Activated naive CD4-positive, alpha-beta T cell treated with anti-CD3 and anti-CD28 coated beads, Interleukin-2, amount 10 ng/mL, durations not matched to agents 5 hours and 36 hours (primary cell): ENCODE data around the gene TMEM273. TPM values are rescaled to one million over a fixed set of nuclear protein-coding genes. Genes with fewer than 3 reads are reported as not detected.

Source experiments
- total RNA-seq, 2 experiments: library from RNA; stranded (reverse); gene quantifications; one replicate each; pipeline ENCODE4 v1.2.3, GENCODE V29; 2021

The TMEM273 gene, protein sequence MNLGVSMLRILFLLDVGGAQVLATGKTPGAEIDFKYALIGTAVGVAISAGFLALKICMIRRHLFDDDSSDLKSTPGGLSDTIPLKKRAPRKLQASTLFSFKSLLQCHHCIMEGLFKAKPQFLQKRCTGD
- 10 to 100 TPM; 17.3 to 20.3 TPM for total RNA-seq

GRCh38 chr10:49187950-49188761 lies at the start of gene TMEM273:
TSS of gene TMEM273 (minus strand) at chr10:49188391. CDS start at chr10:49188336, 55 bp downstream.

DNA sequence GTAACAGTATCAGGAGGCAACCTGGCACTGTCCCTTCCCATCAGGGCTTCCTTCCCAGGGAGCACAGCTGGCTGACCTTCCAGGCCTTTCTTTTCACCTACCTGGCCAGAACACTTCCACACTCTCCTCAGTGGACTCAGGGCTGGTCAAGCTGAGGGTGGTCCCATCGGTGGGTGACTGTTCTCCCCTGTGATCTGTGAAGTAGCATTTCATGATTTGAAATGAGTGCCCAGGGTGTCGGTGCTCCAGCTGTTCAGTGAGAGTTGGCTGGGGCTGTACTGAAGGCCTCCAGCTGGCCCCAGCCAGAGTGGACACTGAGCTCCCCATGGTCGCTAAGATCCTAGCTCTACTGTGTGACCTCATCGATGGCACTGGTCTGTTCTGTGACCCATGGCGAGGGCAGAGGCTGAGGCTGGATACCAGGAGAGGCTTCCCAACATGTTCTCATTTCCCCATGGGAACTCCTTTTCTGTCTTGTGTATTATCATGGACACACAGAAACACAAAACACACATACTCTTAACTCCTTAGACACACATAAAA lies 54.4 kb downstream of the TMEM273 start, which contains the start of gene FAM170B:
Gene FAM170B (minus strand): TSS at position 316 of the 543 bp plus-strand sequence. CDS start 103 bp downstream, at position 213.

DNA sequence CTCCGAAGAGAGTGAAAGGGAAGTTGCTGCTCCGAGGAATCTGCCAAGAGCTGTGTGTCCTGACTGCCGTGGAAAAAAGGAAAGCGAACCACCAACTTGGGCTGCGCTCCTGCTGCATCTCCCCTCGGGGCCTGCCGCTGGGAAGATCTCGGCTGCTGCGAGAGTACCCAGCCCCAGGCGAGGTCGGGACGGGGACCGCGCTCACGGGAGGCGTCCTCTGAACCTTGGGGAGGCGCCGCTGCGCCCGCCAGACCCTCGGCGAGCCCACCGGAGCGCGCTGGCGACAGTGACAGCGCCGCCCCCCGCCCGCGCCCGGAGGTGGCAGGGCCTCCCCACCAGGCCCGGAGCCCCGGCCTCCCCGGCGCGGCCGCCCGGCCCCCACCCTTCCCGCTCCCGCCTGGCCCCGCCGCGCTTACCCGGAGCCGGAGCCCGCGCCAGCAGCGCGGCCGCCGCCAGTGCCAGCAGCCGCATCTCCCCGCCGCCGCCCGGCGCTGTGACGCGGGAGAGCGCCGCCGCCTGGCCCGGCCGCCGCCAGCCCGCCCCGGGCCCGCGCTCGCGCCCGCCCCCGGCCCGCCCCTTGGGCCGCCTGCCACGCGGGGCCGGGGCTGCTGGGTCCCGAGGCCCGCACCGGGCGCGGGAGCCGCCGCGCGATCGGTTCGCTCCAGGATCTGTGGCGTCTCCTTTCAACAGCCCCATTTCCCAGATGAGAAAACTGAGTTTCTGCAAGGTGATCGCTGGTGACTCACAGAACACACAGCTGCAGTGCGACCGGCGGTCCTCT lies 73.0 kb downstream of the TMEM273 start, which contains the start of gene VSTM4:
Gene VSTM4 (minus strand): TSS at position 508 of the 781 bp plus-strand sequence. CDS start 37 bp downstream, at position 471.

Other genes with a start within 250 kb of the TMEM273 start
- gene LRRC18, start 248.6 kb downstream of the TMEM273 start, total RNA-seq: not detected
- not detected for gene VSTM4, start 72.9 kb downstream of the TMEM273 start, total RNA-seq
- gene FAM170B, start 54.4 kb downstream of the TMEM273 start, total RNA-seq: not detected
- not detected for gene C10orf71, start 110.8 kb upstream of the TMEM273 start, total RNA-seq
- not detected for gene DRGX, start 207.7 kb upstream of the TMEM273 start, total RNA-seq